Stimulated activated effector memory CD8-positive, alpha-beta T cell treated with anti-CD3 and anti-CD28 coated beads, Interleukin-12 subunit alpha, Interleukin-12 subunit beta, amount 100 ng/mL, for 72 hours (primary cell): ENCODE results near the gene NEURL1B.
"Not testable (repeated sequence)": the region's sequence is repeated elsewhere in the genome, so short reads cannot be mapped to it uniquely, and the experiment has no call there.

Experiments
- ATAC-seq: fragments of 150-1000 bp; cut with Tn5 transposase; 2 replicates; pipeline ENCODE4 v1.10.0; 2021
- DNase-seq, 2 donors: peaks; one replicate each; pipeline ENCODE4 v3.0.0; 2021 to 2022; ENCODE audit warnings: low spot score in 2 of 2
- H3K27ac Mint-ChIP-seq: one replicate; pipeline ENCODE4 v1.8.0; 2022; ENCODE audit warnings: mild to moderate bottlenecking, mixed read lengths
- H3K36me3 Mint-ChIP-seq: one replicate; pipeline ENCODE4 v1.8.0; 2022; ENCODE audit warnings: mild to moderate bottlenecking, mixed read lengths
- H3K4me1 Mint-ChIP-seq: one replicate; pipeline ENCODE4 v1.8.0; 2022; ENCODE audit warnings: mixed read lengths
- H3K4me3 Mint-ChIP-seq: one replicate; pipeline ENCODE4 v1.8.0; 2022; ENCODE audit warnings: mild to moderate bottlenecking, mixed read lengths
- H3K9me3 Mint-ChIP-seq: one replicate; pipeline ENCODE4 v1.8.0; 2022; ENCODE audit warnings: mixed read lengths

The NEURL1B gene

GRCh38 chr5:172669386-172670004 lies 28.4 kb downstream of the NEURL1B start:
- Mint-ChIP-seq H3K4me1 (no peaks in the 10 kb centered on the region), H3K4me3 (no peak overlapping the region), H3K36me3 (no peaks in the 10 kb centered on the region), H3K27ac (no peak overlapping the region), H3K9me3 (no peaks in the 10 kb centered on the region)
- ATAC-seq (no peak), DNase-seq (no peak)

GRCh38 chr5:172670005-172670402 lies 28.9 kb downstream of the NEURL1B start:
- Mint-ChIP-seq H3K9me3 (no peaks in the 10 kb centered on the region), H3K36me3 (no peaks in the 10 kb centered on the region), H3K27ac (no peak overlapping the region), H3K4me3 (no peak overlapping the region), H3K4me1 (no peaks in the 10 kb centered on the region)
- DNase-seq (no peak), ATAC-seq (no peak)

- DNase-seq (no peak), ATAC-seq (no peak)
- Mint-ChIP-seq H3K9me3 (no peaks in the 10 kb centered on the region), H3K4me3 (no peak overlapping the region), H3K36me3 (no peaks in the 10 kb centered on the region), H3K4me1 (no peaks in the 10 kb centered on the region), H3K27ac (no peak overlapping the region)
Measured at GRCh38 chr5:172670444-172670843, 29.4 kb downstream of the NEURL1B start.

- Mint-ChIP-seq H3K9me3 (no peaks in the 10 kb centered on the region), H3K4me3 (no peak overlapping the region), H3K27ac (no peak overlapping the region), H3K36me3 (no peaks in the 10 kb centered on the region), H3K4me1 (no peaks in the 10 kb centered on the region)
- no peak for DNase-seq
- no peak for ATAC-seq
Measured at GRCh38 chr5:172671091-172671490, 30.0 kb downstream of the NEURL1B start.

GRCh38 chr5:172672681-172673080 lies 31.6 kb downstream of the NEURL1B start:
- Mint-ChIP-seq H3K9me3 (no peaks in the 10 kb centered on the region), H3K36me3 (no peaks in the 10 kb centered on the region), H3K4me1 (no peaks in the 10 kb centered on the region), H3K27ac (no peak overlapping the region), H3K4me3 (no peak overlapping the region)
- no peak for ATAC-seq
- no peak for DNase-seq

- H3K27ac Mint-ChIP-seq, result no peak overlapping the region
- no peak for ATAC-seq
- H3K9me3 Mint-ChIP-seq, result no peaks in the 10 kb centered on the region
- no peaks in the 10 kb centered on the region for H3K4me1 Mint-ChIP-seq
- H3K4me3 Mint-ChIP-seq, result no peak overlapping the region
- no peaks in the 10 kb centered on the region for H3K36me3 Mint-ChIP-seq
- DNase-seq, result no peak
Measured at GRCh38 chr5:172674155-172674554, 33.1 kb downstream of the NEURL1B start.

GRCh38 chr5:172676914-172677475 lies 35.9 kb downstream of the NEURL1B start:
- no peaks in the 10 kb centered on the region for H3K9me3 Mint-ChIP-seq
- no peak overlapping the region for H3K4me3 Mint-ChIP-seq
- DNase-seq (no peak), ATAC-seq (no peak)
- no peak overlapping the region for H3K27ac Mint-ChIP-seq
- no peaks in the 10 kb centered on the region for H3K36me3 Mint-ChIP-seq
- no peaks in the 10 kb centered on the region for H3K4me1 Mint-ChIP-seq

- not testable (repeated sequence) for H3K27ac Mint-ChIP-seq, H3K4me1 Mint-ChIP-seq, DNase-seq, ATAC-seq, H3K9me3 Mint-ChIP-seq, H3K36me3 Mint-ChIP-seq, H3K4me3 Mint-ChIP-seq
Measured at GRCh38 chr5:172678362-172678874, 37.4 kb downstream of the NEURL1B start.

GRCh38 chr5:172678902-172679301 lies 37.8 kb downstream of the NEURL1B start:
- ATAC-seq, result no peak
- Mint-ChIP-seq H3K9me3 (no peaks in the 10 kb centered on the region), H3K27ac (no peak overlapping the region), H3K4me3 (no peak overlapping the region), H3K4me1 (peaks cover 6% of the 10 kb centered on the region), H3K36me3 (no peaks in the 10 kb centered on the region)
- DNase-seq, result no peak

- no peak for DNase-seq
- ATAC-seq, result no peak
- no peak overlapping the region for H3K4me3 Mint-ChIP-seq
- H3K4me1 Mint-ChIP-seq, result peaks cover 6% of the 10 kb centered on the region
- H3K27ac Mint-ChIP-seq, result no peak overlapping the region
- H3K9me3 Mint-ChIP-seq, result no peaks in the 10 kb centered on the region
- H3K36me3 Mint-ChIP-seq, result no peaks in the 10 kb centered on the region
Measured at GRCh38 chr5:172679628-172680212, 38.7 kb downstream of the NEURL1B start.

GRCh38 chr5:172680921-172681320 lies 39.9 kb downstream of the NEURL1B start:
- Mint-ChIP-seq H3K4me3 (no peak overlapping the region), H3K4me1 (peaks cover 6% of the 10 kb centered on the region), H3K27ac (no peak overlapping the region), H3K36me3 (no peaks in the 10 kb centered on the region), H3K9me3 (no peaks in the 10 kb centered on the region)
- ATAC-seq (no peak), DNase-seq (no peak)

- H3K36me3 Mint-ChIP-seq, result no peaks in the 10 kb centered on the region
- H3K4me3 Mint-ChIP-seq, result no peak overlapping the region
- H3K4me1 Mint-ChIP-seq, result peaks cover 6% of the 10 kb centered on the region
- DNase-seq, result no peak
- H3K9me3 Mint-ChIP-seq, result no peaks in the 10 kb centered on the region
- H3K27ac Mint-ChIP-seq, result no peak overlapping the region
- ATAC-seq, result no peak
Measured at GRCh38 chr5:172681421-172681820, 40.4 kb downstream of the NEURL1B start.

- peak overlapping the region; percentile 29 for H3K27ac Mint-ChIP-seq
- H3K4me1 Mint-ChIP-seq, result peaks cover 8% of the 10 kb centered on the region
- DNase-seq (no peak), ATAC-seq (no peak)
- H3K4me3 Mint-ChIP-seq, result peak overlapping the region; percentile 55
- H3K9me3 Mint-ChIP-seq, result no peaks in the 10 kb centered on the region
- H3K36me3 Mint-ChIP-seq, result no peaks in the 10 kb centered on the region
Measured at GRCh38 chr5:172683264-172683644, 42.2 kb downstream of the NEURL1B start.

- H3K36me3 Mint-ChIP-seq, result no peaks in the 10 kb centered on the region
Measured at GRCh38 chr5:172683645-172684471, 42.8 kb downstream of the NEURL1B start.

GRCh38 chr5:172685091-172685490 lies 44.0 kb downstream of the NEURL1B start:
- H3K4me3 Mint-ChIP-seq, result no peak overlapping the region
- DNase-seq (no peak), ATAC-seq (no peak)
- H3K4me1 Mint-ChIP-seq, result peaks cover 25% of the 10 kb centered on the region
- H3K9me3 Mint-ChIP-seq, result no peaks in the 10 kb centered on the region
- H3K27ac Mint-ChIP-seq, result no peak overlapping the region
- no peaks in the 10 kb centered on the region for H3K36me3 Mint-ChIP-seq

More at GRCh38 chr5:172683645-172684471, 42.8 kb downstream of the NEURL1B start:
- DNase-seq (no peak), ATAC-seq (peak; percentile 81)
- H3K4me1 Mint-ChIP-seq, result peaks cover 14% of the 10 kb centered on the region
- peak overlapping the region; percentile 63 for H3K4me3 Mint-ChIP-seq
- peak overlapping the region; percentile 75 for H3K27ac Mint-ChIP-seq
- no peaks in the 10 kb centered on the region for H3K9me3 Mint-ChIP-seq
